Stimulated activated CD4-positive, alpha-beta T cell treated with anti-CD3 and anti-CD28 coated beads, Interleukin-2, amount 100 ng/mL, for 24 hours (primary cell): ENCODE measurements around the gene SCARB2.

Experiments
- DNase-seq, 2 donors: peaks; one replicate each; pipeline ENCODE4 v3.0.0-alpha.2; 2020

Gene SCARB2

DNA sequence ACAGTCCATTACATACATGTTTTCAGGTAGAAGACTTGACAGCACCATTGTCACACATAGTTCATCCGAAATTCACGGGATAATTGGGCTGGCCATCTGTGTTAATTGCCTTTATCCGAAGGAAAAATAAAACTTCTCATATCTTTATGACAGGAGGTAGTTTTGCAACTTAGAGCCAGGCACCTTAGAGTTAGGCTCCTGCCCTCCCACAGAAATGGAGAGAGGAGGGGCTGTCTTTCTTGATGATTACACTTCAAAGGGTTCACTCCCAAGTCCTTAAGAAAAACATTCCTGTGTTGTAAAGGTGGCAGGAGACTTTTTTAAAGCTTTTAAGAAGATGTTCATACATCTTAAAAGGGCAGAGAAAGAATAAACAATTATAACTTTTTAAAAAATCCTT lies 10.5 kb upstream of the SCARB2 start:
- DNase-seq, result no peak

DNA sequence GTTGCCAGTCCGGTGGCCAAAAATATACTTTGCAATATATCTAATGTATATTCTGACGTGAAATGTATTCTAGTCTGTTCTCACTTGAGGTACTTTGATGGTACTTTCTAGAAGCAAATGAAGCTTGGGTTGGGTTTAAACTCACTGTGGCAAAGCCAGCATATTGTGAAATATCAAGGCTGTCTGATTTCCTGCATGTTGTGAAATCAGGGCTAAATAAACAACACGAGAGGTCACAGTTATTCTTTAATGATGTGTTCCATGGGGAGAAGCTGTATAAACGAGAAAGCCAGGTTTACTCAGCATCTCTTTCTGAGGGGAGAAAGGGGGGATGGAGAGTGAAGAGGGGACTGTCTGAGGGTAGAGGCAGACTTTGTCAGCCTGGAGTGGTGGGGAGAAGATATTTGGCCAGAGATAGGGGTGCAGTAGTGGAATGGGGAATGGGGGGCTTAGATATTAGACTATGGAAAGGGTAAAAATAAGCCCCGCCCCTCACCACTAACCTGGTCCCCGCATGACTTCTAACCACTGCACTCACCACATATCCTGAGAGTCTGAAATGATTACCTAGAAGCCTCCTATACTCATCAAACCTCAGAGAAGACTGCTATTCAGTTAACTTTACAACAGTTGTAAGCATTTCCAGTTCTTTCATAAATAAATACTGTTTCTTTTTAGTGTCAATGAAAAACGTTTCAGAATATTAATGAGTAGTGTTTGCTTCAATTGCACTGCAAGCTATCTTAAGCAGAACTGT lies 5.9 kb upstream of the SCARB2 start:
- no peak for DNase-seq

DNA sequence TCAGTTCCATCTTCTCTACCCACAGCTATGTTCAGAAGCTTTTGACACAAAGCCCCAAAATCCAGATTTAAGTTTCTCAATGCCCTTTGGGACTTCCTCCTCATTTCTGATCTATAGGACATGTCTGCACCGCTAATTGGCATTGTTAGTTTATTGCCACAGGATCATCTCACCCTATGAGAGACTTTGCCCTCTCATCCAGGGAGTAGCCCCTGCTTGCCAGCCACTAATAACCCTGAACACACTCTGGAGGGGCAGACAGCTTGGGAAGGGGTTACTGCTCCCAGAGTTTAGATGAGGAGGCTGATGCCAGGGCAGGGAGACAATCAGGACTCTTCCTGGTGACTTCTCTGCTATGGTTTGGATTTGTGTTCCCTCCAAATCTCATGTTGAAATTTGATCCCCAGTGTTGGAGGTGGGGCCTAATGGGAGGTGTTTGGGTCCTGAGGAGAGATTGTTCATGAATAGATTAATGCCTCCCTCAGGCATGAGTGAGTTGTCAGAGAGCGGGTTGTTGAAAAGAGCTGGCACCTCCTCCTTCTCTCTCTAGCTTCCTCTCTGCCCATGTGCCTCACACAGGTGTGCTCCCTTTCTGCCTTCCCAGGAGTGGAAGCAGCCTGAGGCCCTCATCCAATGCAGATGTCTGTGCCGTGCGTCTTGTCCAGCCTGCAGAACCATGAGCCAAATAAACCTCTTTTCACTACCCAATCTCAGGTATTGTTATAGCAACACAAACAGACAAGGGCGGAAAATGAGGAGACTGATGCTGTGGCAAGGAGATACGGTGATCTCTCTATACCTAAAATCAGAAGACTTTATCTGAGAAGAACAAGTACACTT lies 3.6 kb upstream of the SCARB2 start:
- DNase-seq, result no peak

DNA sequence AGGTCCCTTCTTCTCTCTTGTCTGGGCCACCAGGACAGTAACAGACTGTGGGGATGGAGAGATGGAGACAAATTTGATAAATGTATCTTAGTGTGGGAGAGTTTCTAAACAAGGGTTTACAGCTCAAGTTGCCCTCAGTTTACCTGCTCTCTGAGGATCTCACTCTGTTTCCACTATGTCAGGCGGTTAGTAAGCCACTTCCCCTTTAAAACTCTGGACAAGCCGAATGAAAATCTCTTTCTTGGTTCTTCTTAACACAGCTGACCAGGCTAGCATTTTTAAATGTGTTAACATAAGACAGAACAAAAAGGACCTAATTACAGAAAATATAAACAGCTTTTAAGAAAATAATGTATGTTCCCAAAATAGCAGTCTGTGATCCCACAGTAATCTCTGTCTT lies 2.9 kb upstream of the SCARB2 start:
- DNase-seq, result no peak

DNA sequence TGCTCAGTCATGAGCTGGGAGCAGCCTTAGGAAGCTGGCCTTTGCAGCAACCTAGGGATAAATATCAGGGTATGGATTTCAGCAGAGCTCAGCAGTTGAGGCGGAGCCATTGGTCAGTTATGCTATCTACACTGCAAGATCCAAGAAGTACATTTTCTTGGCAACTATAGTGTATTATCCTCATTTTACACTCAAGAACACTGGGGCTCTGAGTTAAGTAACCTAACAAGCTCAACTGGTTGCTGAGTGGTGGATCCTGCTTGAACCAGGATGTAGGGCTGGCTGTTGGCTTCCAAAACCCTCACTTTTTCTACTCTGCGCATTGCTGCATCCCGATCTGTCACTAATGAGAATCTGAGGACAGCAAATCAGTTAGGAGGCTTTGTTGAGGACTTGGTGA lies 1.5 kb upstream of the SCARB2 start:
- DNase-seq, result no peak

DNA sequence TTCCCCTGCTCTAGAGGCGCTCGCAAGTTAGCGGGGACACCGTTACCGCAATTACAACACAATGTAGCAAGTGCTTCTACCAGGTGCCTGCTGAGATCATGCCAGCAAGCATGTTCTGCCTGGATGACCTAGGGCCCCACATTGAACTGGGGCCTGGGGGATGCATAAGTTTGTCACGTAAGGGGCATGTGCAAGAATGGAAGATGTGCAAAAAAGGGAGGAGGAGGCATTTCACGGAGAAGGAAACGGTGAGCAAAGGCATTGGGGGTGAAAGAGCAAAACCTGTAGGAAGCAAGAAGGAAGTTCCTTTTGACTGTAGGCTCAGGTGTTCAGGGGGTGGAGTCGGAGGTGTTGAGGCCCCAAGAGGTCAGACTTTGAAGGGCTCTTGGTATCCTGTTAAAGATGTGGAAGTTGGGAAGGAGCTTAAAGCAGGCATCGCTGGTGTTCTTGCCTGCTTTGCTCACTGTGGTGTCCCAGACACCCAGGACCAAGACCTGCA lies 602 bp upstream of the SCARB2 start:
- no peak for DNase-seq

DNA sequence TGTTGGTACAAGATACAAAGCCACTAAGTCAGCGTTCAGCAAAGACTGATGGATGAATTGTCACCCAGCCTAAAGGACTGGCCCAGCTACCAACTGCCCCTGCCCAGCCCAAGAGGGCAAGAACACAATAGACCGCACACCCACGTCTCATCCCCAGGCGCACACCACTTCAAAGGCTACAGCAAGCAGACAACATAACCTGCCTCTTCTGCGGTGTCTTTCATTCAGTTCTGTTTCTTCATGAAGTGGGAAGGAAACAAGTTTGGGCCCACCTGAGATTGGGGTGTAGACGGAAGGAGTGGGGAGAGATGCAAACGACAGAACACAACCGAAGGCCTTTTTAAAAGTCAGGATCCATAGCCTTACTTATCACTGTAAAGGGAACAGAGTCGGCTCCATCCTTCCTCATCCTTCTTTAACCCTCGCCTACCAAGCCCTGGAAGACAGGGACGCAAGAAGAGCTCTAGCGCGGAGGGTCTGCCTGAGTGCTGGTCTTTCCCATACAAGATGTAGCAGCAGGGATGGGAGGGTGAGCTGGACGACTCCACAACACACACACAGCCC lies 691 bp downstream of the SCARB2 start:
- peak; percentile 29 to 37 for DNase-seq

DNA sequence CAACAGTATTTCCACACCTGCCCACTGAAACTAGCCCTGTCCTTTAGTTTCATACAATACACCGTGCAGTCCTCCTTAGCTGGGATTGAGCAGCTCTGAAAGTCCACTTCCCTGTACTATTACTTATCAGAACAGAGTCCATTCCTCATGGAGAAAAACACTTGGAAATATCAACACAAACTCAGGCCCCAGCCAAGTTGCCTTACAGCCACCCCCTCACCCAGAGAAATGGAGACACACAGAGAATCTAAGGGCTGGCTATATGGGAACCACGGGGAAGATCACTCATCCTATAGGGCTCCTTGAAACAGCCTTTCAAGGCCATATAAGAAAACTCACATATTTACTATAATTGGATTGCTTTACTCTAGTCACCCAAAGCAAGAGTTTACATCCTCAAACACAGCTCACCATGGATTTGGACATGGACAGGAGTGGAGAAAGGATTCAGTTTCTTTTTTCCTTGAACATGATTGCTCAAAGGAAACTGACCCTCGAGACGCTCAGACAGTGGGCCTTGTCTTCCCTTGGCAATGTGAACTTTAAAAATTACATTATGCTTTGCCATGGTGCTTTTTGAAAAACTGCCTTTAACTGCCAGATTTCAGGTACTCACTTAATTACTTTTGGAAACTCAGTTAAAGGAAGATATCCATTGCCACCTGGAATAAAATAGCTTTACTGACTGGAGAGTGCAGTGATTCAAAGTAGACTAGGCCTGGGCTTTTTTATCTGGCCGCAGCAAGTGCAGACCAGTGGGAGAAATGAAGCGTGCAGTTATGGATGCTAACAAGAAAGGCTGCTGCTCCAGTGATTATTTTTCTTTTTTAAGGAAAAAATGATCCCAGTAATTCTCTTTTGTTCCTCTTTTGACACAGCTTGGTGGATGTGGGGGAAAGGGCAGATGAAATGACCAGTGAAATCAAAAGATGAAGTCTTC lies 1.6 kb downstream of the SCARB2 start:
- DNase-seq, result no peak

DNA sequence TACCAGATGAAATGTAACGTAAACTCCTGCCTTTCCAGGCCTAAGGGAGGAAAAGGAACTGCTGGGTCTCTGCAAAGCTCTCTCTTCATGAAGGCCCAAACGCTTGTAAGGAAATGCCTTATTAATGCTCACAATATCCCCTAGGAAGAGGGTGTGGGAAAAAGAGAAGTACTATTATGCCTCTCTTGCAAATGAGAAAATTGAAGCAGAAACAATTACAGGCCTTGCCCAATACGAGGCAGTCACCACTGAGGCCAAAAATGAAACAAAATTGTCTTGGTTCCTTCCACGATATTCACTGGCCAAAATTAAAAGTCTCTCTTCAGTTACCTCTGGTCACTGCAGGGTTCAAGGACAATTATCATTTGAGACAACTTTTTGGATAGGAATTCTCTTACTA lies 3.2 kb downstream of the SCARB2 start:
- DNase-seq, result no peak

DNA sequence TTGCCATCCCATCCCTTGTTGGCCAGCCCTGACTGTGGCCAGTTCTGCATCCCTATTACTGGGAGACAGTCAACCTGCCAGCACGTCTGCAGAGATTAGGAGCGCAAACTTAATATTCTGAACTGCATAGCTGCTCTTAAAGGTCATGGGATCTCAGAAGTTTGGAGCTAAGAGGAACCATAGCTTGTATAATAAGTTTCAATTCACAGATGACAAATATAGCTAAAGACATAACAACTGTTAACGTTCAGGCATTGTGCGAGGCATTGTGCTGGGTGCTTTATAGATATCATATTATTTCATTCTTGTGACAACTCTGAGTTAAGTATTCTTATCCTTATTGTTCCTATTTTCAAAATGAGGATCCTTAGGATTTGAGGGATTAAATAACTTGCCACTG lies 3.7 kb downstream of the SCARB2 start:
- no peak for DNase-seq

DNA sequence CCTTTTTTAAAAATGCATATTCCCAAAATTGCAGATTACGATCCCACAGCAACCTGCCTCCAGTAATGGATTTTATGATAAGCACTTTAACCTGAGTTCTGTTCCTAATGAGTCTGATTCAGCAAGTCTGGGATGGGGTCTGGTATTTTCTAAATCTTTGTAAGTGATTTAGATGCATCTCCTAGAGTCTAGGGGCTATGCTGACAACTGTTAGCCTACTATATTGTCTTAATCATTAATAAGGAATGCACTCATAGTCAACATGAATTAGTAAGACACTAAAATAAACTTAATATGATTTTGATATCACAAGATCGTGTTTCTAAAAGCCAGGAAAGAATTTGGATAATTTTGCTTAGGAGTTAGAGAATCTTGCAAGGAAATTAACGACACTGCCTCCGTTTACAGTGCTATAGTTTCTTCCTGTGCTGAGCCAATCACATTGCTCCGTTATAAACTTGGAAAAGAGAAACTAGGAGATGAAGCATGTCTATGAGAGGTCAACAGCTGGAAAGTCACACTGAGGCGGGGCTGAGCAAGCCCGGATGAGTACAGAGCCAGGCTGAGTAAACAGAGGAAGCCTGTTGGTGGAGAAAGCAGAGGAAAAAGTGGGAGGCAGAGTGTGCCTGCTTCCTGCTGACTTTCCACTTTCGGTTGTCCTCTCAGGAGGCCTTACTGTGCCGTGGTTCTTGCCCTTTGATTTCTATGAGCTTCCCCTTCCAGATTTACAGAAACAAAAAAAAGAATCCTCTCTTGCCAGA lies 5.4 kb downstream of the SCARB2 start:
- no peak for DNase-seq

DNA sequence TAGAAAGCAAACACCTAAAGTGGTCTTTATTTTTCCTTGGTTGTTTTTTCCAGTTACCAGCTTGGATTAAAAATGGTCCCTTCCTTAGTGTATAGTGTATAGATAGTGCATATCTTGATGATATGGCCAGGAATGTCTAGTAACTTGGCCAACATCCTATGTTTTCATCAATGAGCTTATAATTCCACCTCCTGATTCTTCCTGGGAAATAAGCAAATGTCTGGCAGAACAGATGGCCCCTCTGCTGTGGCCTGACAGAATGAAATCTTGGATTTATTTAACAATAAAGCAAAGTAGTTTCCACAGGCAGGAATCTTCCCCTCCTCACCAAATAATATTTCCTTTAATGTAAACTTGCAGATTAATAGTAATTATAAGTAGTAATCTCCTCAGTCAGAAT lies 6.1 kb downstream of the SCARB2 start:
- DNase-seq, result no peak

DNA sequence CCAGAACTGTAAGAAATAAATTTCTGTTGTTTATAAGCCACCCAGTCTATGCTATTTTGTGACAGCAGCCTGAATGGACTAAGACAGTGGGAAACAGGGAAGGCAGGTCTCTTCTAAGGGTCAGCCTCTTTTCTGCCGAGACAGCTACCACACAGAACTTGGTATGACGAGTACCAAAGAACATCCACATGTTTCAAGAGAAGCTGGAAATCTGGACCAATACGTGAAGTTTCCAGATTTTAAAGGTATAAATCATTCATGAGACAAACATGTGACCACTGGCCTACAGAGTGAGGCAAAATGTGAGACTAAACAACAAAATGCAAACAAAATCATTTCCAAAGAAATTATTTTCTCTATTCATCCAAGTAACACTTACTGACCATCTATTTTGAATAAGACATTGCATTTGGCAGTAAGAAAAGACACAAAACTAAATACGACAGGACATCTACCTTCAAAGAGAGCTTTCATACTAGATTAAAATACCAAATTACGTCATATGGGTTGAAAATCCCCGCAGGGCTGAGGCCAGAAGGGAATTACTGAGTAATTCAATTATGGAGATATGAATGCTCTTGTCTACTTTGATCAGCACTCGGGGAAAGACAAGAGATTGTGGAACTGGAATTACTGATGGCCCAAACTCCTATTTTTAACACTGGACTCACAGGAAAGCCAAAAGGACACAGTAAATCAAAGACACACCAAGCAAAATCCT lies 7.2 kb downstream of the SCARB2 start:
- DNase-seq, result no peak

DNA sequence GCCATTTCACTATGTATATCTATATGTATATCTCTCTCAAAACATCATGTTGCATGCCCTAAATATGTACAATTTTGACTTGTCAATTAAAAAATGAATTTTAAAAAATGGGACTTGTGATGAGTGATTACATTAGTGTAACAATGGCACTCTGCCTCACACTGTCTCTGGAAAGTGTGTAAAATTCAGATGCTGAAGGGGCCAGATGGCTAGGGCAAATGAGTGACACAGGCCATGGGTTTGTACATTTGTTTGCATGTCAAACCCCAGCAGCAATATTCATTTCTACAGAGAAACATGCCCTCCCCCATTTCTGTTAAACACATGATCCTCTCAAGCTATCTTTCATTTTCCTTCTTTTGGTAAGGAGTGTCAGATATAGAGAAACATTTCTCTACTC lies 8.1 kb downstream of the SCARB2 start:
- no peak for DNase-seq

DNA sequence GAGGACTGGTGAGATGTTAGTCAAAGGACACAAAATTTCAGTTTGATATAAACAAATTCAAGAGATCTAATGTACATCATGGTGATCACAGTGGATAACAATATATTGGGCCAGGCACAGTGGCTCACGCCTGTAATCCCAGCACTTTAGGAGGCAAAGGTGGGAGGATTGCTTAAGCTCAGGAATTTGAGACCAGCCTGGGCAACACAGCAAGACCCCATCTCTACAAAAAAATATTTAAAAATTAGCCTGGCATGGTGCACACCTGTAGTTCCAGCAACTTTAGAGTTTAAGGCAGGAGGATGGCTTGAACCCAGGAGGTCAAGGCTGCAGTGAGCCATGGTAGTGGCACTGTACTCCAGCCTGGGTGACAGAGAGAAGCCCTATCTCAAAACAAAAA lies 8.7 kb downstream of the SCARB2 start:
- DNase-seq, result no peak

DNA sequence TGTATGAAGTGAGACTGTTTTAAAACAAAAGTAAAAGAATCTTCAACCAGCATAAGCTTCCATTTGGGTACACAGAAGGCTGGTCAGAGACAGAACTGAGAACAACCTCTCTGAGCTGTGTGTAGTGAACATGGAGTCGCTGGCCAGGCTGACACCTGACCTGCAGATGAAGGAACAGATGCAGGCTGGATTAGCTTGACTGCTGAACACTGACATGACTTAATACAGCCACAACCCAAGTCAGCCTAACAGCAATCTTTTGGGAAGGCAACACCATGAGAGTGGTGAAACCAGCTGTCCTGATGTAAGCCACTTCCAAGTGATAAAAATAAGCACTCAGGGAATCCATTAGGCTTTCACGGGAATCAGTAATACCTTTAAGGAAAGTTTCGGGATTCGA lies 10.1 kb downstream of the SCARB2 start:
- no peak for DNase-seq

DNA sequence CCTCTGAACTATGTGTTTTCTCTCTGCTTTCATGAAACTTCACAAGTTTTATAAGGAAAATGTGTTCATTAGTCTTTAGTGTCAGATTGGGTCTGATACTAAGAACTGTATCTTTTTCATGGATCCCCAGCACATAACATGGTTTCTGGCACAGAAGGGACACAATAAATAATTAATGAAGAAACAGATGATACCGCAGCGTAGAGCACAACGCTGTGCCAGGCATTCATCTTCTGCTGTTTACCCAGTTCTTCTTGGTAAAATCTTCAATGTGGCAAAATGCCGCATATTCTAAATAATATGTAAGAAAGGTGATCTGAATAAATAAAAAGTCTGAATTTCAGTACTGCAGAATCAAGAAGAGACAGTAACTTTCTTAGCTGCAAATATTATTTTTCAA lies 12.3 kb downstream of the SCARB2 start:
- no peak for DNase-seq

DNA sequence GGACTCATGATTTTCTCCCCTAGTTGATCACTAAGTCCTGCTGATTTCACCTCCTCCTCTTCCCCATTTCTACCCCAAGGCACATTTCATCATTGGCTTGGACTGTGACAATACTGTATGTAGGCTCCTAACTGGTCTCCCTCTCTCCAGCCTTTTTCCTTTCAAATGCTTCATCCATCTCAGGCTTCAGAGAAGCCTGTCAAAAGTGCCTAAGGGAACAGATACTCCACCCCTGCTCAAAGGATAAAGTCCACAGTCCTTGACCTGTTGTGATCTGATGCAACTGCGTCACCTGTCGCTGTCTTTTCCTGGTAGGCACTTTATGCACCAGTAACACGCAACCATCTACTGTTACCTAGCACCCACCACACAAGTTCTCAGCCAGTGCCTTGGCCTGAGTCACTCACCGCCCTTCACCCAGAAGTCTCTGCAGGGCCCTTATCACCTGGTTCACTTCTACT lies 12.8 kb downstream of the SCARB2 start:
- DNase-seq, result no peak

DNA sequence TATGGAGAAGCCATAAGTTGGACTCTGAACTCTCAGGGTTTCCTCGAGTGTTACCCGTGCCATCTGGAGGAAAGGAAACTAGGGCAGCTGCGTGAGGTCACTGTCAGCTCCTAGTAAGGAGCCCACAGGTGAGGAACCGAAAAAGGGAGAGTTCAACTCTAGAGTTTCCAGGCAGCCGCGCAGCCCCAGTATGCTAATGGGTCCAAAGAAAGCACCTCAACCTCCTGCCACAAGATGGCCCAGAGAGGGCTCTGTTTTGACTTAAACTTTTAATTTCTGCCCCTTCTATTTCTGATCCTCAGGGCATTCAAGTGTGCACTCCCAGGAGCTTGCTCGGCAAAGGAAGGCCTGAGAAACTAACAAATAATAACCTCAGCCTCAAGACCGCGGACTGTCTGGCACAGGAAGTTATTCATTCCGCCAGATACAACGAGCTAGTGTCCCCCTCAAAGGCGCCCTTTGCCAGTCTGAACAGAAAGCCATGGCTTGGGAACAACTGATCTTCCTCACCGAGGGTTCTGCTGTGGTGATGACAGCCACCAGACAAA lies 13.9 kb downstream of the SCARB2 start:
- peak in 1 of 2 donors; percentile 24 for DNase-seq

DNA sequence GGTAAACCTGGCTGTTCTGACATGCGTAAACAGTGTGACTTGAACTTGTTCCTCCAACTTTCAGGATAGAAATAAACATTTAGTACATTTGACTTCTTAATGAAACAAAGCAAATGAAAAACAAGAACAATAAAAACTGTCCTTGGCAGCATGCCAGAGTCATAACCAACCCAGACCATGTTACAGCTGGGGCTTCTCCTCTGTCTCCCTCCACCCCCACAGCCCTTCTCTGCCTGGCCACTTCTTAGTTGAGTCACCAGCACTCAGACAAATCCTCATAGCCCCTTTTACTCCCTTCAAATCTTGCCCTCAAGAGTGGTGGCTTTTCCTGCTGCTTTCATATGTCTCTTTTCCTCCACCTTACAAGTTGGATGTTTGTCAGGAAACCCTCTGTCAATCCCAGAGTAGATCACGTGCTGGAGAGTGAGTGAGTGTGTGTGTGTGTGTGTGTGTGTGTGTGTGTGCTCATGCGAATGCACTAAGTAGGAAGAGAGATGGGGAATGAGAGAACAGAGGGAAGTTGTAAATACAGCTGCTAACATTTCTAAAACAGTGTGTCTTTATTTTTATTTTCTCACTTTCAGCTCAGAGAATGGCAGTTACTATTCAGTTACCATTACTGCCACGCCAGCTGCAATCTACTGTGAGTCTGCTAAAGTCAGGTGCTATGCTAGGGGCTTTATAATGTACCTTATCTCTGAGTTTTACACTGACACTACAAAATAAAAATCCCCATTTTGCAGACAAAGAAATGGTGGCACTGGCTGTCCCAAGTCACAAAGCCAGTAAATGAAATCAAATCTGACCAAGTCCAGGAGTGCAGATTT lies 15.0 kb downstream of the SCARB2 start:
- DNase-seq, result peak; percentile 26 to 45
